AG04449 (cell line): ENCODE results near the gene PRSS38.

Experiments used
- CTCF ChIA-PET: fragments of 350-600 bp; formaldehyde crosslinking; extraction: SDS; loops from one replicate; lab custom pipeline; 2021; ENCODE audit warnings: antibody characterized with exemption; lab: Yijun Ruan, JAX
- POLR2A ChIA-PET: fragments of 400-600, 350-600 bp; formaldehyde crosslinking; extraction: SDS; loops from one replicate; lab custom pipeline; 2020; ENCODE audit warnings: antibody characterized with exemption, inconsistent platforms; lab: Yijun Ruan, JAX
- DNase-seq: peaks from one replicate; pipeline ENCODE4 v3.0.0-alpha.2; 2010; ENCODE audit warnings: low read depth, low spot score
- H3K4me3 ChIP-seq: 2 replicates; pipeline ENCODE4 v1.5.1; 2011; ENCODE audit warnings: low read depth, mild to moderate bottlenecking, control low read depth, low read length
- CTCF ChIP-seq: IDR thresholded peaks from one replicate; pipeline ENCODE4 v1.5.1; 2011; ENCODE audit warnings: mild to moderate bottlenecking, moderate library complexity, low read length, control low read depth, inconsistent platforms; ENCODE audit not compliant: insufficient read depth; ENCODE audit errors: missing control alignments

The PRSS38 gene

GRCh38 chr1:227780101-227781044, 35.1 kb upstream of the PRSS38 start:
- no peak overlapping the region for H3K4me3 ChIP-seq
- POLR2A ChIA-PET = no interaction called here
- CTCF ChIA-PET = interaction anchor here (0.8 to 4.3 kb wide), 3 partner anchors 9 to 18 kb away, joined by 3 to 27 read pairs (median 11); no protein-coding TSS in a partner anchor
- no peak for TF ChIP-seq CTCF
- no peak for DNase-seq

- CTCF ChIA-PET = interaction anchor here (4.3 kb wide), 1 partner anchor 19 kb away, joined by 27 read pairs; no protein-coding TSS in a partner anchor
- no peak for TF ChIP-seq CTCF
Measured at GRCh38 chr1:227781314-227781930, 34.1 kb upstream of the PRSS38 start.

GRCh38 chr1:227782226-227782625, 33.2 kb upstream of the PRSS38 start:
- DNase-seq = no peak
- no peak for TF ChIP-seq CTCF
- POLR2A ChIA-PET = no interaction called here
- CTCF ChIA-PET = no interaction called here
- H3K4me3 ChIP-seq = no peak overlapping the region

More at GRCh38 chr1:227781314-227781930, 34.1 kb upstream of the PRSS38 start:
- no peak overlapping the region for H3K4me3 ChIP-seq
- DNase-seq = no peak
- POLR2A ChIA-PET = no interaction called here

- no peak for TF ChIP-seq CTCF
- CTCF ChIA-PET = no interaction called here
- POLR2A ChIA-PET = no interaction called here
- no peak overlapping the region for H3K4me3 ChIP-seq
- no peak for DNase-seq
Measured at GRCh38 chr1:227785094-227785804, 30.2 kb upstream of the PRSS38 start.

GRCh38 chr1:227785805-227786671, 29.4 kb upstream of the PRSS38 start:
- ChIA-PET CTCF (interaction anchor here (2.4 kb wide), 1 partner anchor 22 kb away, joined by 15 read pairs; no protein-coding TSS in a partner anchor), POLR2A (no interaction called here)
- H3K4me3 ChIP-seq = no peak overlapping the region
- TF ChIP-seq CTCF = no peak
- DNase-seq = no peak
